HS-5 (cell line): ENCODE data around the gene CFL1.
"Not testable (repeated sequence)": the region's sequence is repeated elsewhere in the genome, so short reads cannot be mapped to it uniquely, and the experiment has no call there.

Source experiments
- DNase-seq: peaks from one replicate; pipeline ENCODE4 v3.0.0-alpha.2; 2012; ENCODE audit warnings: low read depth

Gene CFL1

DNA sequence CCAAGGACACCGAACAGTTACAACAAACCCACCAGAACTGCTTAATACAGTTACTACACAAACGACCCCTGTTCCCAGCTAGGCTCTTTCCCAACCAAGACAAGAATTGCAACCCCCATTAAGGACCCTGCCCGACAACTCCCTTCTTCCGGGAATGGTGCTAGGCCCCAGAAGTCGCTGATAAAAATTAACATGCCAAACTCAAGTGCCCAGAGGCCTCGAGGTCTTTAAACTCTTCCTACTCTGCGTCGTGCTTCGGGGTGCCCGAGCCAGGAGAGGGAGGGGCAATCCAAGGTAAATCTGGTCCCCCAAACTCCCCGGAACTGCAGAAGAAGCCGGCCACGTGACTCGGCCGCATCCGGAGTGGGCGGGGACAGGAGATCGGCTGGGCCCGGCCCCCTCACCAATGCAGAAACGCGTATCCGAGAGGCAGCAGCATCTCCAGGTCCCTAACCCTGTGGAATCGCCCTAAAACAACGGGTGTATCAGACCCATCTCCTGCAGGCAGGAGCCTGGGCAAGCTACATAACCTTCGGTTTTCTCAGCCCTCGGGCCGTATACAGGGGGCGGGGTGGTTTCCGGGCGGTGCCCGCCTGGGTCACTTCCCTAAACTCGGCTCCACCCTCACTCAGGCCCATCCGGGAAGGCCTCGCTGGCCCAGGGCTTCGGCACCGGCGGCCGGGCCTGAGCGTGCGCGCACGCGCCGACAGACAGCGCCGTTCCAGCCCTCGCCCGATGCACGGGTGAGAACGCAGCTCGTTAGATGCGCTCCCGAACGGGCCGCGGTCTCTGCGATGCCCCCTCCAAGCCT, 1.1 kb downstream of the CFL1 start:
- DNase-seq: no peak

GRCh38 chr11:65855927-65856363, 2.0 kb downstream of the CFL1 start:
- no peak for DNase-seq

DNA sequence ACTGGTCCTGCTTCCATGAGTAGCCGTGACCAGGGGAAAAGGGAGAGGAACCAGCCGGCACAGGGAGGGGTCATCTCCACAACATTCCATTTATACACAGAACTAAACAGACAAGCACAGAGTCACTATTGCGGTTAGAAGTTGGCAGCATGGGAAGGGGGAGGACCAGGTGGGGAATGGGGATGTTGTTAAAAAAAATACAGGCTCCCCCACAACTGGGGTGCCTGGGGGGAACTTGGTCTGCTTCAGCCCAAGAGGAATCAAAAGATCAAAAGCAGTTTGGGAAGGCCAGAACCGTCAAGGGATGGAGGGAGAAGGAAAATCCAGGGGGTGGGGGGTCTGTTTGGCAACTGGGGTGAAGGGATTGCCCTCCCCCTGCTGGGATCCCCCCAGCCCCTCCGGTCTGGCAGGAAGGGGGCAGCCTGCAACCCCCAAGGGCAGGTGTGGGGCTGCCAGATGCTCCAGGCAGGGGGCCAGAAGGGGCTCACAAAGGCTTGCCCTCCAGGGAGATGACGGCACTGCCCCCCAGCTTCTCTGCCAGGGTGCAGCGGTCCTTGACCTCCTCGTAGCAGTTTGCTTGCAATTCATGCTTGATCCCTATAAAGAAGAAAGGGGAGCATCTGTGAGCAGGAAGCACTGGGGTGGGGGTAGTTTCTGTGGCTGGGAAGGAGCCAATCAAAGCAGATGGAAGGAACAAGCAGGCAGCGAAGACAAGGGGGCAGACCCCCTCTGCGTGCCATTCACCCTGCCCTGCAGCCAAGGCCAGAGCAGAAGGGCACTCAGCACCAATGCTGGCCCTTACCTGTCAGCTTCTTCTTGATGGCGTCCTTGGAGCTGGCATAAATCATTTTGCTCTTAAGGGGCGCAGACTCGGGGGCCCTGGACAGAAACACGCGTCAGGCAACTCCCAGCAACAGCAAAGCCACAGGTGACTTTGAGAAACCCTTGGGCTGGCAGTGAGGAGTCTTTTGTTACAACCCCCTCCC, 2.8 kb downstream of the CFL1 start:
- no peak for DNase-seq

GRCh38 chr11:65854161-65854592, 3.8 kb downstream of the CFL1 start:
- DNase-seq: no peak

- no peak for DNase-seq
Observed at GRCh38 chr11:65853246-65853979, 4.6 kb downstream of the CFL1 start.

- DNase-seq: no peak
Observed at GRCh38 chr11:65852508-65853245, 5.3 kb downstream of the CFL1 start.

GRCh38 chr11:65851811-65852507, 6.0 kb downstream of the CFL1 start:
- no peak for DNase-seq

- no peak for DNase-seq
Observed at GRCh38 chr11:65851083-65851579, 6.8 kb downstream of the CFL1 start.

DNA sequence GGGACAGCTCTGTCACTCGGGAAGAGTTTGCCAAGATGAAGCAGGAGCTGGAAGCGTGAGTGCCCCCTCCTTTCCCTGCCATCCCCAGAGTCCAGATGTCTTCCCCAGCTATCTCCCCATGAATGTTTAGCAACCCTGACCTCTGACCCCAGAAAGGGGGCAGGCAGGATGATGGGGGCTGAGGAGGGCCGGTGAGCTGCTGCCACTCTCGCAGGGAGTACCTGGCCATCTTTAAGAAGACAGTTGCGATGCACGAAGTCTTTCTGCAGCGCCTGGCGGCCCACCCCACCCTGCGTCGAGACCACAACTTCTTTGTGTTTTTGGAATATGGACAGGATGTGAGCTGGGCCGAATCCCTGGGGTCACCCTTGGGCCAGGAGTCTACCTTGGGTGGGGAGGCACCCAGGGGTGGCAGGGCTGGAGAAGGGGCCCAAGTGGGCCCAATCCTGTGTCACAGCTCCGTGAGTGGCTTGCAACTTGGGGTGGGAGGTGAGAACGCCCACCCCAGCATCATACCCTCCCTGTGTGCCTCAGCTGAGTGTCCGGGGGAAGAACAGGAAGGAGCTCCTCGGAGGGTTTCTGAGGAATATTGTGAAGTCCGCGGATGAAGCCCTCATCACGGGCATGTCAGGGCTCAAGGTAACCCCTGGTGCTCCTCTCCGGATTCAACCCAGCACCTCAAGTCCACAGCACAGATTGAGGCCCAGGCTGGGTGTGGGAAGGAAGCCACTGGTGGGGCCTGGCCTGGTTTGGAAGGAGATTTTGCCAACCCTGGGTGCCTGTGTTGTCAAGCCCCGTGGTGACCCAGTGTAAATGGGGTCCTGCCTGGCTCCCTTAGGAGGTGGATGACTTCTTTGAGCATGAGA, 7.5 kb downstream of the CFL1 start:
- DNase-seq: no peak

DNA sequence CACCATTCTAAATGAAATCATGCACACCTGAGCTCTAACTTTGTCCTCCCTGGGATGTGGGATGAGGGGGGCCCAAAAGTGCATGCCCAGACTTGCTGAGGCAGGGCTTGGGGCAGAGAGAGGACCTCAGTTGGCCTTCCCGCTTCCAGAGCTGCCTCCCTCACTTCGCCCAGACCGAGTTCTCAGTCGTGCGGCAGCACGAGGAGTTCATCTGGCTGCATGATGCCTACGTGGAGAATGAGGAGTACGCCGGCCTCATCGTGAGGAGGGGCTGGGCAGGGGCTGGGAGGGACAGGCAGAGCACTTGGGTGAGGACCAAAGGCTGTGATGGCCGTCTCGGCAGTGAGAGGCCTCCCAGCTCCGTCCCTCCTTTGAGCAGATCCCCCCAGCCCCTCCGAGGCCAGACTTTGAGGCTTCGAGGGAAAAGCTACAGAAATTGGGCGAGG, 8.2 kb downstream of the CFL1 start:
- DNase-seq: no peak

DNA sequence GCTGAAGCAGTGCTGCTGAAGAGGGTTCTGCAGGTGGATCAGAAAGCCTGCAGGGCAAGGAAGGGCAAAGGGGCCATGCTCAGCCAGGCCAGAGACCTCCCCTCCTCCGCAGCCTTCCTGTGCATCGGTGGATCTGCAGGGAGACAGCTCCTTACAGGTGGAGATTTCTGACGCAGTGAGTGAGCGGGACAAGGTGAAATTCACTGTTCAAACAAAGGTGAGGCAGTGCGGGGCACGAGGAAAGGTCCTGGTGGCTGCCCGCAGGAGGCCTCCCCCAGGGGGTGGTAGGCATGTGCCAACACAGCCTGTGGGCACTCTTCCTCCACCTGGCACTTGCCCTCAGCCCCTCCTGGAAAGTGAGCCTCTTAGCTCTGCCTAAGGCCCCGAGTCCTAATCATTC, 8.6 kb downstream of the CFL1 start:
- no peak for DNase-seq

DNA sequence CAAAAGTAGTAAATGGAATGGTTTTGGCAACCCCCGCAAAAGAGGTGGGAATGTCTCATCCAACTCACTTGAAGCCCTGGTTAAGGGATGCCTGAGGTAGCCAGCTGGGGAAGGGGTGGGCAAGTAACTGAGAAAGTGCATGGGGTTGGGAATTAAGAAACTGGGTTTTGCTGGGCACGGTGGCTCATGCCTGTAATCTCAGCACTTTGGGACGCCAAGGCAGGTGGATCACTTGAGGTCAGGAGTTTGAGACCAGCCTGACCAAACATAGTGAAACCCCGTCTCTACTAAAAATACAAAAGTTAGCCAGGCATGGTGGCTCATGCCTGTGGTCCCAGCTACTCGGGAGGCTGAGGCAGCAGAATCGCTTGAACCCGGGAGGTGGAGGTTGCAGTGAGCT, 9.3 kb downstream of the CFL1 start:
- DNase-seq: not testable (repeated sequence)

DNA sequence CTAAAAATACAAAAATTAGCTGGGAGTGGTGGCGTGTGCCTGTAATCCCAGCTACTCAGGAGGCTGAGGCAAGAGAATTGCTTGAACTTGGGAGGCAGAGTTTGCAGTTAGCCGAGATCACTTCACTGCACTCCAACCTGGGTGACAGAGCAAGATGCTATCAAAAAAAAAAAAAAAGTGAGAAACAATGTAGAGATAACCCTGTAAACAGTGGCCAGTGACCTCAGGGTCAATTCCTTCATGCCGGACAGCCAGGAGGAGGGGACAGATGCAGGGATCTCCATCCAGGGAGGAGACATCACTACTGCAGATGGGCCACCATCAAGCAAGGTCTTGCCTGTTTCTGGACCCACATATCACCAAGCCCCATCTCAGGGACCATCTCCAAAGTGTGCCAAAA, 10.2 kb downstream of the CFL1 start:
- no peak for DNase-seq

DNA sequence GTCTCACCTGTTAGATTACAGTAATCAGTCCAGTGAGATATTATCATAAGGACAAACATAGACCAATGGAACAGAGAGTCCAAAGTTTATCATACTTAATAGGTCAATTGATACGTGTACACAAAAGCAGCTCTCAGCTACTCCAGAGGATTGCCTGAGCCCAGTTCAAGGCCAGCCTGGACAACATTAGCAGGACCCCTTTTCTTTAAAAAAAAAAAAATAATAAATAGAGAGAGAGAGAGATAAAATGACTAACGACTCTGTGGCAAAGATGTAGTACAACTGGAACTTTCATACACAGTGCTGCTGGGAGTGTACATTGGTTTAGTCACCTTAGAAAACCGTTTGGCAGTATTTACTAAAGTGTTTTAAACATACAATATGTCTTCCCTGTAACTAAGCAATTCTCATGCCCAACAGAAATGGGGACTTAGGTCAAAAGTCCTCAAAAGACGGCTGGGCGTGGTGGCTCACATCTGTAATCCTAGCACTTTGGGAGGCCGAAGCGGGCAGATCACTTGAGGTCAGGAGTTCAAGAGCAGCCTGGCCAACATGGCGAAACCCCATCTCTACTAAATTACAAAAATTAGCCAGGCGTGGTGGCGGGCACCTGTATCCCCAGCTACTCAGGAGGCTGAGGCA, 13.6 kb downstream of the CFL1 start:
- no peak for DNase-seq

GRCh38 chr11:65843811-65844210, 14.2 kb downstream of the CFL1 start:
- DNase-seq: no peak

GRCh38 chr11:65842144-65842543, 15.8 kb downstream of the CFL1 start:
- DNase-seq: no peak

DNA sequence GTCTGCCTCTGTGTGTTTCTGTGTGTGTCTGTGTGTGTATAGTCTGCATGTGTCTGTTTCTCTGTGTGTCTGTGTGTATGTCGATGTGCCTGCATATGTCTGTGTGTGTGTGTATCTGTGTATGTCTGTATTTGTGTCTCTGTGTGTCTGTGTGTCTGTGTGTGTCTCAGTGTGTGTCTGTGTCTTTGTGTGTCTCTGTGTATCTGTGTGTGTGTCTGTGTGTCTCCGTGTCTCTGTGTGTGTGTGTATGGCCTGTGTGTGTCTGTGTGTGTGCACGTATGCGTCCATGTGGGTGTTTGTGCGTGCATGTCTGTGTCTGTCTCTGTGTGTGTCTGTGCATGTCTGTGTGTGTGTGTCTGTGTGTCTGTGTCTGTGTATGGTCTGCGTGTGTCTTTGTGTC, 23.8 kb downstream of the CFL1 start:
- DNase-seq: no peak

DNA sequence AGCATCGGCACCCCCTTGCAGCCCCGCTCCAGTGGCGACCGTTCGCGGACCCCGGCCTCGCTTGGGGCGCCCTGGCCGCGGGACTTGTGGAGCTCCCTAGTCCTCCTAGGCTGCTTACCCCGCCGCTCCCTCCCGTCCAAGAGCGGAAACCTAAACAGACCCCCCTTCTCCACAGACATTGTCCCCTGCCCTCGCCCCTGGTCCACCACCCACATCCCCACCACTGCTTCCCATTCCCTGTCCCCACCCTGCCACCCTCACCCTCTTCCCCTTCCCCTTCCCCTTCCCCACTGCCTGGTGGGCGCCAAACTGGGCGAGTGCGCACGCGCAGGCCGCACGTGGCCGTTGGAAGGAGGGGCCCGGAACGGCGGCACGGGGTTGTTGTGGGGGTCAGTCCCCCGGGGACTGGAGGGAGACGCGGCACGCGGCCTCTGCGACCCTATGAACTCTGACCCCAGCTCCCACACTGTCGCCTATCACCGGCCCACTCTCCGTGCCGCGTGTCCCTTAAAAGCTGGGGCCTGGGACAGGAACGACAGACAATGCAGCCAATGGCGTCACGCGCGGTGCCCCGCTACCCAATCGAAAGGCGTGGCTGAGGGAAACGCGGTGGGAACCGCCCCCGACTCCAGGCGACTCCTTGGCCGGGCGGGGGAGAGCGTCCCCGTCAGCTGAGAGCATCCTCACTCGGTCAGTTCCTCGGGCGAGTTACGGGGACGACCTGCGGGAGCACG, 24.5 kb downstream of the CFL1 start, which contains the start of gene SNX32:
SNX32 (plus strand) TSS at position 667 of the 734 bp plus-strand sequence. CDS start 103 bp downstream, outside the sequence.
- no peak for DNase-seq
